Smooth muscle cell (in vitro differentiated cells): ENCODE data around the gene DDX54. TPM values are rescaled to one million over a fixed set of nuclear protein-coding genes. Genes with fewer than 3 reads are reported as not detected.

Experiments
- DNase-seq: peaks from one replicate; lab custom pipeline; 2025; ENCODE audit not compliant: unreplicated experiment; lab: John Stamatoyannopoulos, UW
- H2AFZ ChIP-seq: fragments of 200-600 bp; sonication (generic); 2 replicates; pipeline ENCODE4 v1.6.0; 2016; ENCODE audit warnings: antibody characterized with exemption, low read depth, mild to moderate bottlenecking
- H3F3A ChIP-seq: fragments of 200-600 bp; sonication (generic); 2 replicates; pipeline ENCODE4 v1.6.0; 2017; ENCODE audit warnings: antibody characterized with exemption, low read depth
- H3K27ac ChIP-seq: fragments of 200-600 bp; sonication (generic); 2 replicates; pipeline ENCODE4 v1.5.1; 2016; ENCODE audit warnings: low read depth, mild to moderate bottlenecking
- H3K27me3 ChIP-seq: fragments of 200-600 bp; sonication (generic); 2 replicates; pipeline ENCODE4 v1.6.1; 2016; ENCODE audit warnings: low read depth, mild to moderate bottlenecking
- H3K36me3 ChIP-seq: fragments of 200-600 bp; sonication (generic); 2 replicates; pipeline ENCODE4 v1.5.1; 2016; ENCODE audit warnings: low read depth
- H3K4me1 ChIP-seq: fragments of 200-600 bp; sonication (generic); 2 replicates; pipeline ENCODE4 v1.5.1; 2016; ENCODE audit warnings: low read depth
- H3K4me2 ChIP-seq: fragments of 200-600 bp; sonication (generic); 2 replicates; pipeline ENCODE4 v1.6.0; 2016; ENCODE audit warnings: mild to moderate bottlenecking
- H3K4me3 ChIP-seq: fragments of 200-600 bp; sonication (generic); 2 replicates; pipeline ENCODE4 v1.5.1; 2016; ENCODE audit warnings: mild to moderate bottlenecking
- H3K79me2 ChIP-seq: fragments of 200-600 bp; sonication (generic); 2 replicates; pipeline ENCODE4 v1.6.0; 2016; ENCODE audit warnings: low read depth, mild to moderate bottlenecking
- H3K9ac ChIP-seq: fragments of 200-600 bp; sonication (generic); 2 replicates; pipeline ENCODE4 v1.6.0; 2016; ENCODE audit warnings: low read depth
- H3K9me3 ChIP-seq: fragments of 200-600 bp; sonication (generic); replicated peaks from 2 replicates; pipeline ENCODE4 v1.5.1; 2016; ENCODE audit warnings: low read depth
- H4K20me1 ChIP-seq: fragments of 200-600 bp; sonication (generic); 2 replicates; pipeline ENCODE4 v1.6.0; 2016; ENCODE audit warnings: low read depth
- CTCF ChIP-seq: fragments of 200-600 bp; sonication (generic); IDR thresholded peaks from 2 replicates; pipeline ENCODE4 v1.5.1; 2017; ENCODE audit warnings: borderline replicate concordance, mild to moderate bottlenecking, antibody characterized with exemption; ENCODE audit not compliant: insufficient read depth, poor library complexity, severe bottlenecking
- WGBS: methylation state at CpG from one replicate; pipeline ENCODE4 v1.1.7; 2016; ENCODE audit warnings: low lambda C conversion rate; 5-methylcytosine and 5-hydroxymethylcytosine counted together
- polyA plus RNA-seq: library from polyadenylated mRNA; unstranded; fragments of >200 nt; fragmentation: Nextera tagmentation; extraction: Ambion mirVana; gene quantifications from 2 replicates; pipeline ENCODE4 v1.2.1, GENCODE V29; 2016
- total RNA-seq: library from RNA; depleted of rRNA; stranded (reverse); fragments of >200 nt; gene quantifications from 2 replicates; pipeline ENCODE4 v1.2.3, GENCODE V29; 2014

DDX54 gene
- total and polyA plus RNA-seq, 2 experiments from 2014 or later = 19.3 to 28.3 TPM

DNA sequence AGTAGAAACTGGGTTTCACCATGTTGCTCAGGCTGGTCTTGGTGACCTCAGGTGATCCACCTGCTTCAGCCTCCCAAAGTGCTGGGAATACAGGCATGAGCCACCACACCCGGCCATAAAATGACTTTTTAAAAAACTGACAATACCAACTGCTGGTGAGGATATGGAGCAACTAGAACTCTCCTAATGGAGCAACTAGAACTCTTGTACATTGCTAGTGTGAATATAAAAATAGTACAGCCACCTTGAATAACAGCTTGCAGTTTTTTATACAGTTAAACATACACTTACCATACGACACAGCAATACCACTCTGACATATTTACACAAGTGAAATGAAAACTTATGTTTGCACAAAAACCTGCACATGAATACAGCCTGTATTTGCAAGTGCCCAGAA lies 38.3 kb downstream of the DDX54 start:
- Histone ChIP-seq H3K27me3 (peaks cover 10% of the 10 kb centered on the region), H4K20me1 (no peaks in the 10 kb centered on the region), H3K9me3 (no peaks in the 10 kb centered on the region), H3K4me1 (peaks cover 3% of the 10 kb centered on the region), H3K4me3 (no peak overlapping the region), H3K27ac (no peak overlapping the region), H3K4me2 (no peak overlapping the region), H3K9ac (no peak overlapping the region), H3F3A (no peaks in the 10 kb centered on the region), H3K36me3 (no peaks in the 10 kb centered on the region), H3K79me2 (no peaks in the 10 kb centered on the region), H2AFZ (no peak overlapping the region)
- 90% methylated on average over 2 of the region's 2 CpGs for WGBS
- no peak for TF ChIP-seq CTCF
- no peak for DNase-seq

GRCh38 chr12:113145720-113146551 lies 39.3 kb downstream of the DDX54 start:
- H3K4me3 ChIP-seq = no peak overlapping the region
- no peaks in the 10 kb centered on the region for H3K9me3 ChIP-seq
- H4K20me1 ChIP-seq = no peaks in the 10 kb centered on the region
- no peaks in the 10 kb centered on the region for H3K27me3 ChIP-seq
- no peaks in the 10 kb centered on the region for H3K36me3 ChIP-seq
- H3K4me1 ChIP-seq = peaks cover 3% of the 10 kb centered on the region
- TF ChIP-seq CTCF = no peak
- 77% methylated on average over 11 of the region's 12 CpGs for WGBS
- no peak for DNase-seq
- H3K79me2 ChIP-seq = no peaks in the 10 kb centered on the region
- H3K27ac ChIP-seq = no peak overlapping the region
- H3K4me2 ChIP-seq = no peak overlapping the region
- H3K9ac ChIP-seq = no peak overlapping the region
- no peaks in the 10 kb centered on the region for H3F3A ChIP-seq
- H2AFZ ChIP-seq = no peak overlapping the region

- no peaks in the 10 kb centered on the region for H3K9me3 ChIP-seq
- WGBS = 94% methylated on average over 5 of the region's 5 CpGs
- no peak for TF ChIP-seq CTCF
Observed at GRCh38 chr12:113144806-113145205, 40.5 kb downstream of the DDX54 start.

DNA sequence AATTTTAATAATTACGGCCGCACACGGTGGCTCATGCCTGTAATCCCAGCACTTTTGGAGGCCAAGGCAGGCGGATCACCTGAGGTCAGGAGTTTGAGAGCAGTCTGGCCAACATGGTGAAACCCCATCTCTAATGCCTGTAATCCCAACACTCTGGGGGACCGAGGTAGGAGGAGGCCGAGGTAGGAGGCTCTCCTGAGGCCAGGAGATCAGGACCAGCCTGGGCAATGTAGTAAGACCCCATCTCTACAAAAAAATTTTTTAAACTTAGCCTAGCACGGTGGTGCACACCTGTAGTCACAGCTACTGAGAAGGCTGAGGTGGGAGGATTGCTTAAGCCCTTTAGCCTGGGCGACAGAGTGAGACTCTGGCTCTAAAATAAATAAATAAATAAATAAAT lies 41.3 kb downstream of the DDX54 start:
- no peaks in the 10 kb centered on the region for H3K79me2 ChIP-seq
- H3F3A ChIP-seq = no peaks in the 10 kb centered on the region
- H3K27ac ChIP-seq = no peak overlapping the region
- no peak for TF ChIP-seq CTCF
- no peak for DNase-seq
- 91% methylated on average over 8 of the region's 8 CpGs for WGBS
- H3K9me3 ChIP-seq = no peaks in the 10 kb centered on the region
- H3K9ac ChIP-seq = no peak overlapping the region
- no peaks in the 10 kb centered on the region for H4K20me1 ChIP-seq
- no peaks in the 10 kb centered on the region for H3K4me1 ChIP-seq
- no peak overlapping the region for H3K4me2 ChIP-seq
- no peak overlapping the region for H3K4me3 ChIP-seq
- no peak overlapping the region for H2AFZ ChIP-seq
- no peaks in the 10 kb centered on the region for H3K36me3 ChIP-seq
- no peaks in the 10 kb centered on the region for H3K27me3 ChIP-seq

More at GRCh38 chr12:113144806-113145205, 40.5 kb downstream of the DDX54 start:
- H3F3A ChIP-seq = no peaks in the 10 kb centered on the region
- no peak for DNase-seq
- no peaks in the 10 kb centered on the region for H3K27me3 ChIP-seq
- no peak overlapping the region for H3K9ac ChIP-seq
- H3K4me3 ChIP-seq = no peak overlapping the region
- no peaks in the 10 kb centered on the region for H3K79me2 ChIP-seq
- H4K20me1 ChIP-seq = no peaks in the 10 kb centered on the region
- H3K27ac ChIP-seq = no peak overlapping the region
- H3K4me2 ChIP-seq = no peak overlapping the region
- H3K36me3 ChIP-seq = no peaks in the 10 kb centered on the region
- H3K4me1 ChIP-seq = peaks cover 2% of the 10 kb centered on the region
- H2AFZ ChIP-seq = no peak overlapping the region
